AG10803 (cell line): ENCODE measurements around the gene TMEM236.

ENCODE experiments used
- DNase-seq: peaks from one replicate; pipeline ENCODE4 v3.0.0; 2010; ENCODE audit warnings: low read depth
- H3K4me3 ChIP-seq: 2 replicates; pipeline ENCODE4 v1.5.1; 2011; ENCODE audit warnings: mild to moderate bottlenecking, low read length, control low read depth
- CTCF ChIP-seq: conservative IDR thresholded peaks from 2 replicates; pipeline ENCODE4 v1.5.1; 2011; ENCODE audit warnings: mild to moderate bottlenecking, low read length, control low read depth, inconsistent platforms

TMEM236 gene, protein sequence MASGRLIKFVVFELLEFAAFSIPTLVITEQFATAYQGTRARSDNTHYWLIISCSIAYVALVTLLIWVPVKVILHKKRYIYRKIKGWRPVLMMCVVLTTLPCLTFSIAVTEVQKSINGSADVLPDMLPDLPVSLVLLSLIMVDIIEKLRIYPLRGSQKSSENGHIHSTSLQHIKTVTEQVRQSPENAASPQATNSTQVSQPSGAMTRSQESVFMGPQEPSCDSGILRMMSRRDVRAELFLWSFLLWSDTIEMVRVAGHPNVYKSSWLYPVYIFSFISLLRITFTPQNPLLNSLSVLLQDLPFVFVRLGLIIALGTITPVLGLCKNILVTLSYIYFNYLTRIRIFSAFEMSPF

GRCh38 chr10:17751781-17752445, at the start of gene TMEM236:
TSS of gene TMEM236 (plus strand) at chr10:17752201. CDS start at chr10:17752296, 95 bp downstream.
- TF ChIP-seq CTCF = no peak
- no peak for DNase-seq
- H3K4me3 ChIP-seq = no peak within 1 kb of the TSS

DNA sequence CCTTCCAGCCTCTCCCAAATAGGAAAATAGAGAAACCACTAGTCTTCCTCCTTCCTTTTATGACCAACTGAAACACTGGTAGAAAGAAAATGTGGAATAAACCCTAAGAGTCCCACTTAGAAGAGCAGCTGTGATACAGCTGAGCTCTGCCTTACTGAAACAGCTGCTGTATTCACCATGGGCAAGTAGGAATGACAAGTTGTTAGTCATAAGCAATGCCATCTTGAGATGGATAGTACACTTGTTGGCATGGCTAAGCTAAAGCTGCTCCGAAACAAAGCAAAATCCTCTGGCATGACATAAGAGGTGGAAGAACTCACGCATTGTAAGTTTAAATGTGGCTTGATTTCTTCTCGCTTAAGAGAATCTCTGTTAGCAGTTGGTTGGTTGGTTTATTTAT, 48.3 kb upstream of the TMEM236 start:
- TF ChIP-seq CTCF = no peak
- H3K4me3 ChIP-seq = no peak overlapping the region
- DNase-seq = no peak

- no peak overlapping the region for H3K4me3 ChIP-seq
- no peak for DNase-seq
- no peak for TF ChIP-seq CTCF
These were observed 43.2 kb upstream of the TMEM236 start for GRCh38 chr10:17708821-17709220.

DNA sequence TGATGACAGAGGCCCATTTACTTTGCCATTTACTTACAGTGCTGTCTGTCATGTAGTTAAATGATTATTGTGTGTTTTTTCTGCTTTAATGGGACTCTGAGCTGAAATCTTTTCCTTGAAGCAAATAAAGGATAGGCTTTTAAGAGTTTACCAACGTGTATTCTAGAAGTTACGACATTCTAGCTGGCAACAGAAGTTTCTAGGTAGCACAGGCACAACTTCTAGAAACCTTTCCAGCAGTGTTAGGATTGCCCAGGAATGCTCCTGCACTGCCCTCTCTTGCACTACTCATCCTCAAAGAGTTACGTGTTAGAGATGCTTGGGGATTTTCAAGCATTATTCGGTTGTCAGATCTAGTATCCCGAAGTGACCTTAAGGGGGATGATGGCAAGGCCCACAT, 42.5 kb upstream of the TMEM236 start:
- H3K4me3 ChIP-seq = no peak overlapping the region
- DNase-seq = no peak
- no peak for TF ChIP-seq CTCF

GRCh38 chr10:17710181-17710580, 41.8 kb upstream of the TMEM236 start:
- no peak for DNase-seq
- no peak overlapping the region for H3K4me3 ChIP-seq
- TF ChIP-seq CTCF = no peak

DNA sequence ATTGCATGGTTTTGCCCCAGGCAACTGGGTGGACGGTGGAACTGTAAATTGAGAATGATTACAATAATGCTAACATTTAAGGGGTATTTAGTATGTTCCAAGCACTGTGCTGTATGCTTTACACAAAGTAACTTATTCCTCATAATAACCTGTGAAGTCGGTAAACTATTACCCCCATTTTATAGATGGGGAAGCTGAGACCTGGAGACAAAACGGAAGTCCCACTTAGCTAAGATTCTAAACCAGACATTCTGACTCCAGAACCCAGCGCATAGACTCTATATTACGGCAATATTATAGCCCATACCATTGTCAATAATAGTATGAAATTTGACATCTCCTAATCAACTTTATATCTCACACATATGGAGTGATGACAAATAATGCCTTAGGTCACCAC, 39.9 kb upstream of the TMEM236 start:
- TF ChIP-seq CTCF = no peak
- DNase-seq = no peak
- no peak overlapping the region for H3K4me3 ChIP-seq
